GM10266 (cell line): Measurements from ENCODE around the gene RRAS2.

Experiments used
- DNase-seq: peaks from one replicate; pipeline ENCODE4 v3.0.0; 2012; ENCODE audit errors: extremely low spot score
- TF ChIP-seq, protein P1 (sequence below): IDR thresholded peaks from 2 replicates; pipeline ENCODE4 v1.5.1; 2012; ENCODE audit warnings: mild to moderate bottlenecking, low read depth; ENCODE audit not compliant: control insufficient read depth, insufficient read depth; ENCODE audit errors: missing control alignments

Gene RRAS2

GRCh38 chr11:14327116-14327515, 31.9 kb downstream of the RRAS2 start:
- DNase-seq: no peak
- TF ChIP-seq, protein P1, sequence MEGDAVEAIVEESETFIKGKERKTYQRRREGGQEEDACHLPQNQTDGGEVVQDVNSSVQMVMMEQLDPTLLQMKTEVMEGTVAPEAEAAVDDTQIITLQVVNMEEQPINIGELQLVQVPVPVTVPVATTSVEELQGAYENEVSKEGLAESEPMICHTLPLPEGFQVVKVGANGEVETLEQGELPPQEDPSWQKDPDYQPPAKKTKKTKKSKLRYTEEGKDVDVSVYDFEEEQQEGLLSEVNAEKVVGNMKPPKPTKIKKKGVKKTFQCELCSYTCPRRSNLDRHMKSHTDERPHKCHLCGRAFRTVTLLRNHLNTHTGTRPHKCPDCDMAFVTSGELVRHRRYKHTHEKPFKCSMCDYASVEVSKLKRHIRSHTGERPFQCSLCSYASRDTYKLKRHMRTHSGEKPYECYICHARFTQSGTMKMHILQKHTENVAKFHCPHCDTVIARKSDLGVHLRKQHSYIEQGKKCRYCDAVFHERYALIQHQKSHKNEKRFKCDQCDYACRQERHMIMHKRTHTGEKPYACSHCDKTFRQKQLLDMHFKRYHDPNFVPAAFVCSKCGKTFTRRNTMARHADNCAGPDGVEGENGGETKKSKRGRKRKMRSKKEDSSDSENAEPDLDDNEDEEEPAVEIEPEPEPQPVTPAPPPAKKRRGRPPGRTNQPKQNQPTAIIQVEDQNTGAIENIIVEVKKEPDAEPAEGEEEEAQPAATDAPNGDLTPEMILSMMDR: no peak

- no peak for DNase-seq
- TF ChIP-seq, protein P1: no peak
Observed at GRCh38 chr11:14323118-14323676, 35.8 kb downstream of the RRAS2 start.

DNA sequence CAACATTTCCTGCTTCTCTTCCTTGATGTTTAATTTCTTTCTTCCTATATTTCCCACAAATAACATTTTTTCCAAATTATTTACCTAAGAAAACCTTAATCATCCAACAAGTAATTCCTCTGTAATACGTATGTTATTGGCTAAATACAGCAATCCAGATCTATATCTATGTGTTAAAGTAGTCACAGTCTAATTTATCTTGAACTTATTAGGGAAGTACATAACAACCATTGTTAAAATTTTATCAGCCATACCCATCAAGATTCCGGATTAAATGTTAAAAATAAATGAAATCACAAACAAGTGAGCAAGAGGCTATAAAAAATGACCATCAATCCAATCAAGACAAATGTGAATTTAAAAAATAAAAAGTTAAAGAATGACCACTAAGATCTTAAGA, 36.5 kb downstream of the RRAS2 start:
- TF ChIP-seq, protein P1: no peak
- DNase-seq: no peak

- TF ChIP-seq, protein P1: no peak
- DNase-seq: no peak
Observed at GRCh38 chr11:14320020-14320419, 39.0 kb downstream of the RRAS2 start.

DNA sequence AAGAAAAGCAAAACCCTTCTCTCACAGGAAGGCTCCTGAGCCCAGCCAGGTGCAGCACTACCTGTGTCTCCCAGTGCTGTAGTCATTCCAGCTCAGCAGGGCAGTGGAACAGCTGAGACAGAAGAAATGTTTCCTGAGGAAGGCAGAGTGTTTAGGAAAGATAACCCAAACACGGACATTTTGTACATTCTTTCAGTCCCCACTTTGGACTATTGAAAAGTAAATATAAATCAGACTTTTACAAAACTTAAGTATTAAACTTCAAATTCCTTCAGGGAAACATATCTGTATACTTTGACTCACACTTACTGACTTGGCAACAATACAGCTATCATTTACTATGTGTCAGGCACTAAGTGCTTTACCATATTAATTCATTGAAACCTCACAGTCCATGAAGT, 40.4 kb downstream of the RRAS2 start:
- no peak for DNase-seq
- TF ChIP-seq, protein P1: no peak

DNA sequence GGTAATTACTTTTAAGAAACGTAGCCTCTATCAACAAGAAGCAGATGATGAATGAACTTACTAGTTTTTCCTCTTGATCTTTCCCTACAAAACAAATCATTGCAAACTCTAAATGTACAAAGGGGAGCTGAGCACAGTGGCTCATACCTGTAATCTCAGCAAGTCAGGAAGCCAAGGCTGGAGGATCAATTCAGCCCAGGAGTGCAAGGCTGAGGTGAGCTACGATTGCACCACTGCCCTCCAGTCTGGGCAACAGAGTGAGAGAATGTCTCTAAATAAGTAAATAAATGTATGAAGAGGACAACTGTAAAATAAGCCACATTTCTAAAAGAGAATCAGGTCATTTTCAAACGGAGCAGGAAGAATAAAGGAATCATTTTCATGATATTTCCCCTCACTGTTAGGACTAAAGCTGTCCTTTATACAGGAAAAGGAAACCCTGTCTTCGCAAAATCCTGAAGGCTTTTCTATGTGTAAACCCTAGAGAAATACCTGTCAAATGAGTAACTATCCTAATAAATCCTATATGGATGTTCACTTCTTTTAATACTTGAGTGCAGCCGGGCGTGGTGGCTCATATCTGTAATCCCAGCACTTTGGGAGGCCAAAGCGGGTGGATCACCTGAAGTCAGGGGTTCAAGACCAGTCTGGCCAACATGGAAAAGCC, 41.2 kb downstream of the RRAS2 start:
- no peak for DNase-seq
- TF ChIP-seq, protein P1: no peak

DNA sequence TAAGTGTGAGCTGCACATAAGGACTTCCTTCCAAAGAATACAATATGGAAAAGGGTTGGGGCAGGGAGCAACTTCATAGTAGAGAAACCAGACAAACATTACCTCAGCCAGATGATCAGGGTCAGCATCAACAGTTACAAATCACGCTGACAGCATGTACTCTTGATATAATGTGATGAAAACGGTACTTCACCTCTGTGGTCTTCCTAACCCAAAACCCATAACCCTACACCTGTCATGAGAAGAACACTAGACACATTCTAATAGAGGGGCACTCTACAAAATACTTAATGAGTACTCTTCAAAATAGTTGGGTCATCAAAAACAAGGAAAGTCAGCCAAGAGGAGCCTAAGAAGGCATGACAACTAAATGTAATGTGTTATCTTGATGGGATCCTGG, 43.9 kb downstream of the RRAS2 start:
- TF ChIP-seq, protein P1: no peak

More for the DNA sequence above, 43.9 kb downstream of the RRAS2 start:
- no peak for DNase-seq
